PC-9 (cell line): ENCODE measurements around the gene AADACL2.
"Not testable (repeated sequence)": the region's sequence is repeated elsewhere in the genome, so short reads cannot be mapped to it uniquely, and the experiment has no call there.

Experiments
- CTCF ChIP-seq: fragments of 200-600 bp; sonication (generic); conservative IDR thresholded peaks from 2 replicates; pipeline ENCODE4 v1.6.1; 2017; ENCODE audit warnings: mixed run types, antibody characterized with exemption, mild to moderate bottlenecking, moderate library complexity
- EZH2 ChIP-seq: fragments of 200-600 bp; sonication (generic); IDR thresholded peaks from 2 replicates; pipeline ENCODE4 v1.8.0; 2017; ENCODE audit warnings: antibody characterized with exemption, low read depth

GRCh38 chr3:151790763-151791162, 57.0 kb downstream of the AADACL2 start:
- TF ChIP-seq EZH2, CTCF: not testable (repeated sequence)
